HEK293T (cell line): ENCODE data around the gene NPIPA7.
"Not testable (repeated sequence)": the region's sequence is repeated elsewhere in the genome, so short reads cannot be mapped to it uniquely, and the experiment has no call there.

Source experiments
- ARNT ChIP-seq: fragments of 450-650 bp; IDR thresholded peaks from 2 replicates; pipeline ENCODE4 v1.6.1; 2017; ENCODE audit warnings: mild to moderate bottlenecking
- BHLHE40 ChIP-seq: fragments of 450-650 bp; IDR thresholded peaks from 2 replicates; pipeline ENCODE4 v1.6.1; 2016; ENCODE audit warnings: mild to moderate bottlenecking, moderate library complexity, borderline replicate concordance
- CTBP1 ChIP-seq: fragments of 450-650 bp; IDR thresholded peaks from 2 replicates; pipeline ENCODE4 v1.6.1; 2016; ENCODE audit warnings: borderline replicate concordance
- ELF4 ChIP-seq: fragments of 450-650 bp; IDR thresholded peaks from 2 replicates; pipeline ENCODE4 v1.6.1; 2017; ENCODE audit warnings: antibody characterized with exemption
- FOXA1 ChIP-seq: fragments of 450-650 bp; IDR thresholded peaks from 2 replicates; pipeline ENCODE4 v1.6.1; 2016; ENCODE audit warnings: mild to moderate bottlenecking
- FOXK2 ChIP-seq: fragments of 450-650 bp; IDR thresholded peaks from 2 replicates; pipeline ENCODE4 v1.6.1; 2016; ENCODE audit warnings: mild to moderate bottlenecking
- FOXM1 ChIP-seq: fragments of 450-650 bp; IDR thresholded peaks from 2 replicates; pipeline ENCODE4 v1.6.1; 2017; ENCODE audit warnings: mild to moderate bottlenecking, borderline replicate concordance
- HDGF ChIP-seq: fragments of 450-650 bp; IDR thresholded peaks from 2 replicates; pipeline ENCODE4 v1.6.1; 2017; ENCODE audit warnings: antibody characterized with exemption, borderline replicate concordance
- L3MBTL2 ChIP-seq: fragments of 450-650 bp; conservative IDR thresholded peaks from 2 replicates; pipeline ENCODE4 v1.6.1; 2016; ENCODE audit warnings: mild to moderate bottlenecking
- NFRKB ChIP-seq: fragments of 450-650 bp; IDR thresholded peaks from 2 replicates; pipeline ENCODE4 v1.6.1; 2016; ENCODE audit warnings: mild to moderate bottlenecking, moderate library complexity
- SP1 ChIP-seq: fragments of 450-650 bp; IDR thresholded peaks from 2 replicates; pipeline ENCODE4 v1.6.1; 2017
- SUZ12 ChIP-seq: fragments of 450-650 bp; IDR thresholded peaks from 2 replicates; pipeline ENCODE4 v1.6.1; 2016; ENCODE audit warnings: mild to moderate bottlenecking
- TARDBP ChIP-seq: fragments of 450-650 bp; IDR thresholded peaks from 2 replicates; pipeline ENCODE4 v1.6.1; 2016
- ZNF384 ChIP-seq: fragments of 450-650 bp; IDR thresholded peaks from 2 replicates; pipeline ENCODE4 v1.6.1; 2016

DNA sequence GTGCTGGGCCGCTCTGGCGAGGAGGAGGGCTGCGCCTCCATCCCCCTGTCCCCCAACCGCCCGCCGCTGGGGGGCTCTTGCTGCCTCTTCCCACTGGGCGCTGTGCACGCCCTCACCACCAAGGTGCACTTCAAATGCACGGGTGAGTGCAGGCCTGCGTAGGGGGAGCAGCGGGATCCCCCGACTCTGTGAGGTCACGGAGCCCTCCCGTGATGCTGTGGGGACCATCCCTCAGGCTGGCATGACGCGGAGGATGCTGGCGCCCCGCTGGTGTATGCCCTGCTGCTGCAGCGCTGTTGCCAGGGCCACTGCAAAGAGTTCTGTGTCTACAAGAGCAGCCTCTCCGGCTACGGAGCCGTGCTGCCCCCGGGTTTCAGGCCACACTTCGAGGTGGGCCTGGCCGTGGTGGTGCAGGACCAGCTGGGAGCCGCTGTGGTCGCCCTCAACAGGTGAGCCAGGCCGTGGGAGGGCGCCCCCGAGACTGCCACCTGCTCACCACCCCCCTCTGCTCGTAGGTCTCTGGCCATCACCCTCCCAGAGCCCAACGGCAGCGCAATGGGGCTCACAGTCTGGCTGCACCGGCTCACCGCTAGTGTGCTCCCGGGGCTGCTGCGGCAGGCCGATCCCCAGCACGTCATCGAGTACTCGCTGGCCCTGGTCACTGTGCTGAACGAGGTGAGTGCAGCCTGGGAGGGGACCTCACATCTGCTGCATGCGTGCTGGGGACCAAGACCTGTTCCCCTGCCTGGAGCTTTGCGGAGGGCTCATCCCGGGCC is 9.7 kb upstream of the NPIPA7 start:
- TF ChIP-seq SUZ12, SP1, ELF4, ZNF384, ARNT, FOXM1, FOXK2, TARDBP, BHLHE40, HDGF, FOXA1, L3MBTL2, NFRKB, CTBP1: not testable (repeated sequence)
